HCT116 (cell line): Measurements from ENCODE around the gene FBP1. TPM values are rescaled to one million over a fixed set of nuclear protein-coding genes. Genes with fewer than 3 reads are reported as not detected.
"Not testable (repeated sequence)": the region's sequence is repeated elsewhere in the genome, so short reads cannot be mapped to it uniquely, and the experiment has no call there.

Experiments
- ATAC-seq: fragments of 200-7000 bp; cut with Tn5 transposase; 2 replicates; pipeline ENCODE4 v1.9.1; 2020; ENCODE audit warnings: mild to moderate bottlenecking, moderate library complexity
- BruUV-seq: library from RNA; stranded (reverse); fragments of 400-500 nt; replicated peaks from 2 replicates; lab custom pipeline; 2021; lab: Mats Ljungman, UMichigan
- CTCF ChIA-PET: fragments of 300-600 bp; sonication (Branson Sonifier 250); formaldehyde crosslinking; loops from one replicate; lab custom pipeline; 2021; ENCODE audit warnings: antibody characterized with exemption; lab: Charles Lee
- POLR2A ChIA-PET: fragments of 300-600, 350-600 bp; sonication (Branson Sonifier 250); formaldehyde crosslinking; loops from one replicate; lab custom pipeline; 2021; ENCODE audit warnings: antibody characterized with exemption; lab: Charles Lee
- RAD21 ChIA-PET, 2 experiments: fragments of 300-600 bp; sonication (Branson Sonifier 250); formaldehyde crosslinking; loops; one replicate each; lab custom pipeline; 2023; ENCODE audit warnings: low total read pairs in 2 of 2; ENCODE audit not compliant: uncharacterized antibody in 2 of 2, unreplicated experiment in 2 of 2, low non-redundant PET in 1 of 2; lab: Charles Lee
- DNase-seq: peaks from one replicate; pipeline ENCODE4 v3.0.0-alpha.2; 2010; ENCODE audit warnings: low read depth, low spot score
- H2AFZ ChIP-seq: fragments of 200-600 bp; shearing (Covaris generic), sonication (generic); 2 replicates; pipeline ENCODE4 v1.6.1; 2017; ENCODE audit warnings: low read depth, mixed run types, mixed read lengths, antibody characterized with exemption, low read length; ENCODE audit not compliant: poor library complexity, severe bottlenecking
- H3K27ac ChIP-seq: 2 replicates; pipeline ENCODE4 v1.5.1; 2012; ENCODE audit warnings: low read depth, low read length
- H3K27me3 ChIP-seq: fragments of 200-600 bp; sonication (generic); 2 replicates; pipeline ENCODE4 v1.6.1; 2016; ENCODE audit warnings: mixed run types, low read length, mixed read lengths; ENCODE audit not compliant: insufficient read depth
- H3K36me3 ChIP-seq, 2 experiments: fragments of 200-500 bp in 1 of 2; fragments of 200-600 bp in 1 of 2; sonication (Bioruptor generic) in 1 of 2; sonication (generic) in 1 of 2; 2 replicates each; pipeline versions ENCODE4 v1.5.1 to v1.6.1; 2014 to 2016; ENCODE audit warnings: low read length in 2 of 2, inconsistent platforms in 1 of 2, mixed read lengths in 1 of 2, mixed run types in 1 of 2; ENCODE audit not compliant: insufficient read depth in 2 of 2, control insufficient read depth in 1 of 2
- H3K4me1 ChIP-seq, 2 experiments: fragments of 200-600 bp in 1 of 2; sonication (generic) in 1 of 2; 2 replicates each; pipeline versions ENCODE4 v1.5.1 to v1.6.1; 2012 to 2017; ENCODE audit warnings: low read length in 2 of 2, inconsistent platforms in 1 of 2, mild to moderate bottlenecking in 1 of 2, mixed read lengths in 1 of 2, mixed run types in 1 of 2, moderate library complexity in 1 of 2; ENCODE audit not compliant: insufficient read depth in 2 of 2, control insufficient read depth in 1 of 2
- H3K4me2 ChIP-seq: fragments of 200-600 bp; sonication (generic); 2 replicates; pipeline ENCODE4 v1.6.1; 2017; ENCODE audit warnings: mixed run types, low read length, mixed read lengths
- H3K4me3 ChIP-seq, 2 experiments: fragments of 200-600 bp in 1 of 2; sonication (generic) in 1 of 2; replicated peaks in 1 of 2; 2 replicates each; pipeline ENCODE4 v1.5.1; 2011 to 2016; ENCODE audit warnings: low read length in 2 of 2, control low read depth in 1 of 2, low read depth in 1 of 2, mild to moderate bottlenecking in 1 of 2, mixed read lengths in 1 of 2, mixed run types in 1 of 2
- H3K79me2 ChIP-seq: fragments of 200-600 bp; sonication (generic); 2 replicates; pipeline ENCODE4 v1.6.1; 2017; ENCODE audit warnings: mild to moderate bottlenecking, mixed run types, low read length, moderate library complexity, mixed read lengths; ENCODE audit not compliant: insufficient read depth
- H3K9ac ChIP-seq: fragments of 200-600 bp; sonication (generic); 2 replicates; pipeline ENCODE4 v1.6.1; 2016; ENCODE audit warnings: low read length, mixed read lengths
- H3K9me2 ChIP-seq: fragments of 200-600 bp; sonication (generic), shearing (Covaris generic); 2 replicates; pipeline ENCODE4 v1.6.1; 2017; ENCODE audit warnings: mixed run types, mild to moderate bottlenecking, moderate library complexity; ENCODE audit not compliant: insufficient read depth
- H3K9me3 ChIP-seq, 2 experiments: fragments of 200-500 bp in 1 of 2; fragments of 200-600 bp in 1 of 2; sonication (Bioruptor generic) in 1 of 2; sonication (generic) in 1 of 2; 2 replicates each; pipeline ENCODE4 v1.6.1; 2014 to 2017; ENCODE audit warnings: low read length in 2 of 2, mixed read lengths in 2 of 2, inconsistent platforms in 1 of 2, low read depth in 1 of 2, mild to moderate bottlenecking in 1 of 2, mixed run types in 1 of 2, moderate library complexity in 1 of 2; ENCODE audit not compliant: control insufficient read depth in 1 of 2, insufficient read depth in 1 of 2
- H4K20me1 ChIP-seq: fragments of 200-600 bp; sonication (generic), shearing (Covaris generic); 2 replicates; pipeline ENCODE4 v1.6.1; 2017; ENCODE audit warnings: mixed run types, mild to moderate bottlenecking, moderate library complexity; ENCODE audit not compliant: insufficient read depth
- CBX3 ChIP-seq: IDR thresholded peaks from 2 replicates; pipeline ENCODE4 v1.6.1; 2012; ENCODE audit warnings: low read depth
- CEBPB ChIP-seq: IDR thresholded peaks from 2 replicates; pipeline ENCODE4 v1.6.1; 2012; ENCODE audit warnings: low read depth
- EGR1 ChIP-seq: IDR thresholded peaks from 2 replicates; pipeline ENCODE4 v1.6.1; 2012; ENCODE audit warnings: low read depth
- ELF1 ChIP-seq: IDR thresholded peaks from 2 replicates; pipeline ENCODE4 v1.6.1; 2012; ENCODE audit warnings: low read depth, borderline replicate concordance
- EZH2 ChIP-seq: fragments of 200-600 bp; sonication (generic); IDR thresholded peaks from 2 replicates; pipeline ENCODE4 v1.6.1; 2017; ENCODE audit warnings: antibody characterized with exemption, mixed run types
- FOSL1 ChIP-seq: IDR thresholded peaks from 2 replicates; pipeline ENCODE4 v1.6.1; 2012; ENCODE audit warnings: low read depth
- JUND ChIP-seq: IDR thresholded peaks from 2 replicates; pipeline ENCODE4 v1.6.1; 2012
- POLR2A ChIP-seq: IDR thresholded peaks from 2 replicates; pipeline ENCODE4 v1.7.0; 2011; ENCODE audit warnings: borderline replicate concordance; ENCODE audit not compliant: insufficient read depth, insufficient read length; ENCODE audit errors: extremely low read depth
- POLR2AphosphoS5 ChIP-seq: IDR thresholded peaks from 2 replicates; pipeline ENCODE4 v1.6.1; 2011; ENCODE audit warnings: mild to moderate bottlenecking, low read depth, low read length, moderate library complexity
- RAD21 ChIP-seq: IDR thresholded peaks from 2 replicates; pipeline ENCODE4 v1.6.1; 2012; ENCODE audit warnings: low read depth, mild to moderate bottlenecking
- SP1 ChIP-seq: IDR thresholded peaks from 2 replicates; pipeline ENCODE4 v1.6.1; 2012; ENCODE audit warnings: low read depth
- SRF ChIP-seq: IDR thresholded peaks from 2 replicates; pipeline ENCODE4 v1.6.1; 2012; ENCODE audit warnings: low read depth
- TCF7L2 ChIP-seq: IDR thresholded peaks from 2 replicates; pipeline ENCODE4 v1.7.0; 2011; ENCODE audit warnings: borderline replicate concordance, inconsistent platforms; ENCODE audit not compliant: insufficient read depth, insufficient read length; ENCODE audit errors: extremely low read depth
- YY1 ChIP-seq: IDR thresholded peaks from 2 replicates; pipeline ENCODE4 v1.6.1; 2011; ENCODE audit warnings: low read length, low read depth, moderate library complexity, mild to moderate bottlenecking; ENCODE audit not compliant: insufficient replicate concordance; ENCODE audit errors: extremely low read depth
- ZFX ChIP-seq: fragments of 450-650 bp; IDR thresholded peaks from 2 replicates; pipeline ENCODE4 v1.6.1; 2017
- ZNF274 ChIP-seq: fragments of 200-500 bp; sonication (Bioruptor generic); IDR thresholded peaks from 2 replicates; pipeline ENCODE4 v1.6.1; 2014; ENCODE audit warnings: mild to moderate bottlenecking, low read depth, low read length, inconsistent platforms
- intact Hi-C: fragments of 100-400 bp; cut with micrococcal nuclease; formaldehyde crosslinking; loops from 2 replicates; pipeline ENCODE4 v1.10.0; 2022
- total RNA-seq: library from RNA; stranded (reverse); gene quantifications from one replicate; pipeline ENCODE4 v1.2.1, GENCODE V29; 2021; ENCODE audit not compliant: unreplicated experiment
- TF ChIP-seq, protein P1 (sequence below), 3 experiments: fragments of 200-600 bp in 1 of 3; sonication (generic) in 1 of 3; IDR thresholded peaks in 2 of 3; conservative IDR thresholded peaks in 1 of 3; 2 replicates each; pipeline ENCODE4 v1.5.1; 2012 to 2017; ENCODE audit warnings: low read depth in 2 of 3, low read length in 2 of 3, antibody characterized with exemption in 1 of 3, borderline replicate concordance in 1 of 3, control low read depth in 1 of 3, mild to moderate bottlenecking in 1 of 3, mixed read lengths in 1 of 3, mixed run types in 1 of 3, moderate library complexity in 1 of 3; ENCODE audit not compliant: insufficient read depth in 1 of 3
- TF ChIP-seq, protein P2 (sequence below): IDR thresholded peaks from 2 replicates; pipeline ENCODE4 v1.6.1; 2012

Gene FBP1
- total RNA-seq, 1 experiment from 2014 or later = 0.42 TPM

DNA sequence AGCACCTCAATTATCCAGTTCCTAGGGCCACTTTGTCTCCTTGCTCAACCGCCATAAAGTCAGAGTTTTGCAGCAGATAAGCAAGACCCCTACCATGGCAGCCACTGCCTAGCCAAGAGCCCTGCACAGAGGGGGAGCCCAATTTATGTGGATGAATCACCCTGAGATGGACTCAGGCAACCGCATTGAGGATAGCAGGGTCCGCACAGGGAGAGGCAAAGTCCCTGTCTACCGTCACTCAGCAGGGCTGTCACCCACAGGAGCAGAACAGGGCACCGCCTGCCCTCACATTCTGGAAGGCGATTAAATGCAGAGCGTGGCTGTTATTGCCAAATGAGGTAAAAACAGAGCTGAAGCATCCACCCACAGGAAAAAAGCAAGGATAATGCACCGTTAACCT, 47.4 kb downstream of the FBP1 start:
- no TSS peak for BruUV-seq
- Histone ChIP-seq H4K20me1 (no peaks in the 10 kb centered on the region), H3K36me3 (no peaks in the 10 kb centered on the region), H3K27ac (no peak overlapping the region), H3K27me3 (0 out of 2 replicates have a peak, but pooled peaks cover 5% of the 10 kb centered on the region), H3K9me2 (no peaks in the 10 kb centered on the region), H3K4me3 (no peak overlapping the region), H3K4me1 (no peaks in the 10 kb centered on the region), H3K9ac (no peak overlapping the region), H2AFZ (no peak overlapping the region), H3K4me2 (no peak overlapping the region), H3K79me2 (no peaks in the 10 kb centered on the region), H3K9me3 (no peaks in the 10 kb centered on the region)
- intact Hi-C loops = no loop called here
- no peak for DNase-seq
- ATAC-seq = no peak
- TF ChIP-seq ZFX = no peak
- no peak for TF ChIP-seq ZNF274
- TF ChIP-seq TCF7L2 = no peak
- TF ChIP-seq CBX3 = no peak
- TF ChIP-seq FOSL1 = no peak
- TF ChIP-seq, protein P1, sequence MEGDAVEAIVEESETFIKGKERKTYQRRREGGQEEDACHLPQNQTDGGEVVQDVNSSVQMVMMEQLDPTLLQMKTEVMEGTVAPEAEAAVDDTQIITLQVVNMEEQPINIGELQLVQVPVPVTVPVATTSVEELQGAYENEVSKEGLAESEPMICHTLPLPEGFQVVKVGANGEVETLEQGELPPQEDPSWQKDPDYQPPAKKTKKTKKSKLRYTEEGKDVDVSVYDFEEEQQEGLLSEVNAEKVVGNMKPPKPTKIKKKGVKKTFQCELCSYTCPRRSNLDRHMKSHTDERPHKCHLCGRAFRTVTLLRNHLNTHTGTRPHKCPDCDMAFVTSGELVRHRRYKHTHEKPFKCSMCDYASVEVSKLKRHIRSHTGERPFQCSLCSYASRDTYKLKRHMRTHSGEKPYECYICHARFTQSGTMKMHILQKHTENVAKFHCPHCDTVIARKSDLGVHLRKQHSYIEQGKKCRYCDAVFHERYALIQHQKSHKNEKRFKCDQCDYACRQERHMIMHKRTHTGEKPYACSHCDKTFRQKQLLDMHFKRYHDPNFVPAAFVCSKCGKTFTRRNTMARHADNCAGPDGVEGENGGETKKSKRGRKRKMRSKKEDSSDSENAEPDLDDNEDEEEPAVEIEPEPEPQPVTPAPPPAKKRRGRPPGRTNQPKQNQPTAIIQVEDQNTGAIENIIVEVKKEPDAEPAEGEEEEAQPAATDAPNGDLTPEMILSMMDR (IDR thresholded peaks at IDR 0.05 in 2 of 3, conservative IDR thresholded peaks at IDR 0.05 in 1 of 3; ENCODE audit: borderline replicate concordance in 1 of 3, insufficient read depth in 1 of 3, low read depth in 2 of 3, low read length in 2 of 3) = no peak
- TF ChIP-seq RAD21 = no peak
- TF ChIP-seq EGR1 = no peak
- TF ChIP-seq SRF = no peak
- TF ChIP-seq EZH2 = no peak
- TF ChIP-seq POLR2AphosphoS5 = no peak
- TF ChIP-seq POLR2A = no peak
- TF ChIP-seq JUND = no peak
- TF ChIP-seq ELF1 = no peak
- TF ChIP-seq YY1 = no peak
- no peak for TF ChIP-seq SP1
- TF ChIP-seq, protein P2, sequence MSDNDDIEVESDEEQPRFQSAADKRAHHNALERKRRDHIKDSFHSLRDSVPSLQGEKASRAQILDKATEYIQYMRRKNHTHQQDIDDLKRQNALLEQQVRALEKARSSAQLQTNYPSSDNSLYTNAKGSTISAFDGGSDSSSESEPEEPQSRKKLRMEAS = no peak
- TF ChIP-seq CEBPB = no peak
- ChIA-PET POLR2A (no interaction called here), RAD21 (no interaction called here), CTCF (no interaction called here)

DNA sequence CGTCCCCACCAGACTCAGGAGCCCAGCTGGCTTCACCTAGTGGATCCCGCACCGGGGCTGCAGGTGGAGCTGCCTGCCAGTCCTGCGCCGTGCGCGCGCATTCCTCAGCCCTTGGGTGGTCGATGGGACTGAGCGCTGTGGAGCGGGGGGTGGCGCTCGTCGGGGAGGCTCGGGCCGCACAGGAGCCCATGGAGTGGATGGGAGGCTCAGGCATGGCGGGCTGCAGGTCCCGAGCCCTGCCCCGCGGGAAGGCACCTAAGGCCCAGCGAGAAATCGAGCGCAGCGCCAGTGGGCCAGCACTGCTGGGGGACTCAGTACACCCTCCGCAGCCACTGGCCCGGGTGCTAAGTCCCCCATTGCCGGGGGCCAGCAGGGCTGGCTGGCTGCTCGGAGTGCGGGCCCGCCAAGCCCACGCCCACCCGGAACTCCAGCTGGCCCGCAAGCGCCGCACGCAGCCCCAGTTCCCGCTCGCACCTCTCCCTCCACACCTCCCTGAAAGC, 48.2 kb downstream of the FBP1 start:
- H3K4me1 ChIP-seq, H3K9me2 ChIP-seq, H3K36me3 ChIP-seq, intact Hi-C loops, POLR2A ChIA-PET, H3K9me3 ChIP-seq, H3K27ac ChIP-seq, H3K79me2 ChIP-seq, H3K4me3 ChIP-seq, H4K20me1 ChIP-seq, RAD21 ChIA-PET, DNase-seq, H2AFZ ChIP-seq, ATAC-seq, BruUV-seq, H3K4me2 ChIP-seq, H3K9ac ChIP-seq, CTCF ChIA-PET, H3K27me3 ChIP-seq: not testable (repeated sequence)
